CD4-positive, alpha-beta T cell treated with Interferon alpha-2 for 1 hour (primary cell): Measurements from ENCODE around the gene ACSBG1.

Experiments used
- DNase-seq, 2 donors: peaks; one replicate each; pipeline ENCODE4 v3.0.0-alpha.2; 2020 to 2022

Gene ACSBG1

GRCh38 chr15:78129077-78129750 lies 105.2 kb downstream of the ACSBG1 start:
- DNase-seq = no peak

GRCh38 chr15:78127882-78128281 lies 106.5 kb downstream of the ACSBG1 start:
- no peak for DNase-seq

GRCh38 chr15:78125267-78125666 lies 109.1 kb downstream of the ACSBG1 start:
- no peak for DNase-seq

- no peak for DNase-seq
Measured at GRCh38 chr15:78120523-78120922, 113.8 kb downstream of the ACSBG1 start.
